Coronary artery (tissue), 2 donors: ENCODE results near the gene DRC1.
A peak's percentile ranks its signal among the peaks of the same experiment; 100 is the strongest.
"Not testable (repeated sequence)": the region's sequence is repeated elsewhere in the genome, so short reads cannot be mapped to it uniquely, and the experiment has no call there.

Experiments used
- DNase-seq: peaks from one replicate; pipeline ENCODE4 v3.0.0-alpha.2; 2017; ENCODE audit warnings: low spot score
- H3K27ac ChIP-seq, 2 donors: fragments of 200-600 bp; sonication (generic); one replicate each; pipeline ENCODE4 v1.5.1; 2016 to 2019
- H3K4me3 ChIP-seq: fragments of 200-600 bp; sonication (generic); 2 replicates; pipeline ENCODE4 v1.5.1; 2016; ENCODE audit warnings: mild to moderate bottlenecking, moderate library complexity
- TF ChIP-seq, protein P1 (sequence below): fragments of 200-600 bp; sonication (generic); IDR thresholded peaks from one replicate; pipeline ENCODE4 v1.5.1; 2019; ENCODE audit warnings: antibody characterized with exemption

The DRC1 gene

GRCh38 chr2:26401739-26402541, at the start of gene DRC1:
DRC1 (plus strand) TSS chr2:26401920; CDS start chr2:26401990, 70 bp downstream.
- Histone ChIP-seq H3K27ac (no peak within 1 kb of the TSS), H3K4me3 (peak within 1 kb of the TSS; percentile 45)
- TF ChIP-seq, protein P1, sequence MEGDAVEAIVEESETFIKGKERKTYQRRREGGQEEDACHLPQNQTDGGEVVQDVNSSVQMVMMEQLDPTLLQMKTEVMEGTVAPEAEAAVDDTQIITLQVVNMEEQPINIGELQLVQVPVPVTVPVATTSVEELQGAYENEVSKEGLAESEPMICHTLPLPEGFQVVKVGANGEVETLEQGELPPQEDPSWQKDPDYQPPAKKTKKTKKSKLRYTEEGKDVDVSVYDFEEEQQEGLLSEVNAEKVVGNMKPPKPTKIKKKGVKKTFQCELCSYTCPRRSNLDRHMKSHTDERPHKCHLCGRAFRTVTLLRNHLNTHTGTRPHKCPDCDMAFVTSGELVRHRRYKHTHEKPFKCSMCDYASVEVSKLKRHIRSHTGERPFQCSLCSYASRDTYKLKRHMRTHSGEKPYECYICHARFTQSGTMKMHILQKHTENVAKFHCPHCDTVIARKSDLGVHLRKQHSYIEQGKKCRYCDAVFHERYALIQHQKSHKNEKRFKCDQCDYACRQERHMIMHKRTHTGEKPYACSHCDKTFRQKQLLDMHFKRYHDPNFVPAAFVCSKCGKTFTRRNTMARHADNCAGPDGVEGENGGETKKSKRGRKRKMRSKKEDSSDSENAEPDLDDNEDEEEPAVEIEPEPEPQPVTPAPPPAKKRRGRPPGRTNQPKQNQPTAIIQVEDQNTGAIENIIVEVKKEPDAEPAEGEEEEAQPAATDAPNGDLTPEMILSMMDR: no peak
- DNase-seq: no peak

DNA sequence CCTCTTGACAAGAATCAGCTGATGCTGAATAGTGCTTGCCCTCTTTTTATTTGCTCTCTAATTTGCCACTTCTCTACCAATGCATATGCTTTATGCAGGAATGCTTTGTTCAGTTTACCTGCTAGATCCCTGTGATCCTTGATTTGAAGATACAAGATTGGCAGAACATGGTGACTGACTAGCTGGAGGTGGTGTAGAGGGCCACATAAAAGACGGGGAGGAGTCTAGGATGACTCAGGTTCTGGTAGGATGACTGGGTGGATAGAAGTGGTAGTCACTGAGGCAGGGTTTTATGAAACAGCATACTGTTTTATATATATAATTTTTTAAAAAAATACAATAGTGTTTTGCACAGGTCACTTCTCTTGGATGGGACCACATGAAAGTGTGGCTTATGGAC, 48.8 kb upstream of the DRC1 start:
- Histone ChIP-seq H3K4me3 (no peak overlapping the region), H3K27ac (no peak overlapping the region)
- no peak for DNase-seq
- TF ChIP-seq, protein P1: no peak

DNA sequence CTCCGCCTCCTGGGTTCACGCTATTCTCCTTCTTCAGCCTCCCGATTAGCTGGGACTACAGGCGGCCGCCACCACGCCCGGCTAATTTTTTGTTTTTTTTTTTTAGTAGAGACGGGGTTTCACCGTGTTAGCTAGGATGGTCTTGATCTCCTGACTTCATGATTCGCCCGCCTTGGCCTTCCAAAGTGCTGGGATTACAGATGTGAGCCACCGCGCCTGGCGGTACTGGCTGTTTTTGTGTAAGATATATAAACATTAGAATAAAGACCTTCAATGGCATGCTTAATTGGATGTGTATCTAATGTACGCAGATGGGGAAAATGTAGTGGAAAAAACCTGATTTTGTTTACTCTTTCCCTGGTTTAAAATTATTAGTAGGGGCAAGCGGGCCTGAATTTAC, 47.3 kb upstream of the DRC1 start:
- not testable (repeated sequence) for DNase-seq, H3K27ac ChIP-seq, H3K4me3 ChIP-seq

GRCh38 chr2:26355038-26355995, 46.4 kb upstream of the DRC1 start:
- DNase-seq: no peak
- TF ChIP-seq, protein P1: no peak
- no peak overlapping the region for H3K27ac ChIP-seq
- H3K4me3 ChIP-seq: no peak overlapping the region

DNA sequence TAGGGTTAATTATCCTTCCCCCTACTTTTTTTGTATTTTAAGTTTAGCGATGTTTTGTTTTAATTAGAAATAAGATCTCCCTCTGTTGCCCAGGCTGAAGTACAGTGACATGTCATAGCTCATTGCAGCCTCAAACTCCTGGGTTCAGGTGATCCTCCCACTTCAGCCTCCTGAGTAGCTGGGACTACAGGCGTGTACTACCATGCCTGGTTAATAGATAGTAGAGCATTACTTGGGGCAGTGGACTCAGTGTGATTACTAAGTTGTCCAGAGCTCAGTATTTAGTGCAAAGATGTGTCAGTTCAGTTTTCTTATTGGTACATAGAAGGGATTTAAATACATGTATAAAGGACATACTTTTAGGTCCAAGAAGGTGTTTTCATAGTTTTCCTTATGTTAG, 45.6 kb upstream of the DRC1 start:
- no peak overlapping the region for H3K4me3 ChIP-seq
- DNase-seq: no peak
- TF ChIP-seq, protein P1: no peak
- H3K27ac ChIP-seq: no peak overlapping the region

DNA sequence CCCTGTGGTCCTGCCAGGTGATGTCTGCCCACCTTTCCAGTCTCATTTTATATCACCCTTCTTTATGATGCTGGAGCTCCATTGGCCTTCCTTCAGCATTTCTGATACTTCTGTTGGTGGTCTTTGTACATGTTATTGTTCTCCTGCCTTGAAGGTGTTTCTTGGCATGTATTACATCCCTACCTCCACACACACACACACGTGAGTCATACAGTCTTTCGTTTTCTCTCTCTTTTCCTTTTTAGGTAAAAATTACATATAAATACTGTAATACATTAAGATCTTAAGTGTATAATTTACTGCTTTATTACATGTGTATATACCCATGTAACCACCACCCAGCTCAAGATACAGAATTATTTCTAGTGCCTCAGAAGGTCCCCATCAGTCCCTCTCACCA, 44.9 kb upstream of the DRC1 start:
- DNase-seq: no peak
- Histone ChIP-seq H3K27ac (no peak overlapping the region), H3K4me3 (no peak overlapping the region)
- TF ChIP-seq, protein P1: no peak

DNA sequence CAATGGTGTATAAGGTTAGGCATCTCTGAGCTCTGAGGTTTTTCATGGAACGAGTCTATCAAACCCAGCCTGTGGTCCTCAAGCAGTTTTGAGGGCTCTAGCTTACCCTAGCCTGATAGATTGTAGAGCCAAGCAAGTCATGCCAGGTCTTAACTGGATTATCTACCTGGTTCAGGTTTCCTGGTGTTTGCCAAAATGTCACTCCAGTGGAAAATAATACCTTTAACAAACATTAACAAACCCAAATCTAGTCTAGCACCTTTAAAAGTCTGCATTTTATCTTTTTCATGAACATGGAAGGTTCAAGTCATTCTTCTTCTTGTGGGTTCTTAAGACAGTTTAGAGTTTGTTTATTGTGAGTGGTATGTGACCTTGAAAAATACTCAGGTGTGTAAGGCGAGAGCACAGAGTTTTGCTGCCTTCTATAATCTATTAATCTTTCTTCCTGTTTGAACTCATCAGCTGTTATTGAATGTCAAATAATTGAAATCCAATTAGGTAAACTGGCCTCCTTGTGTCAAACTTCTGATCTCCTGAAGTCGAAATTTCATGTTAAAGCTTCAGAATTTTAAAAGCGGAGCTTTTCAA, 41.7 kb upstream of the DRC1 start:
- TF ChIP-seq, protein P1: no peak
- H3K27ac ChIP-seq: no peak overlapping the region
- DNase-seq: no peak

More for the DNA sequence above, 41.7 kb upstream of the DRC1 start:
- no peak overlapping the region for H3K4me3 ChIP-seq
